Smooth muscle cell (in vitro differentiated cells): ENCODE results near the gene GRID2. TPM values are rescaled to one million over a fixed set of nuclear protein-coding genes. Genes with fewer than 3 reads are reported as not detected.

Source experiments
- DNase-seq: peaks from one replicate; lab custom pipeline; 2025; ENCODE audit not compliant: unreplicated experiment; lab: John Stamatoyannopoulos, UW
- H2AFZ ChIP-seq: fragments of 200-600 bp; sonication (generic); 2 replicates; pipeline ENCODE4 v1.6.0; 2016; ENCODE audit warnings: antibody characterized with exemption, low read depth, mild to moderate bottlenecking
- H3F3A ChIP-seq: fragments of 200-600 bp; sonication (generic); 2 replicates; pipeline ENCODE4 v1.6.0; 2017; ENCODE audit warnings: antibody characterized with exemption, low read depth
- H3K27ac ChIP-seq: fragments of 200-600 bp; sonication (generic); 2 replicates; pipeline ENCODE4 v1.5.1; 2016; ENCODE audit warnings: low read depth, mild to moderate bottlenecking
- H3K27me3 ChIP-seq: fragments of 200-600 bp; sonication (generic); 2 replicates; pipeline ENCODE4 v1.6.1; 2016; ENCODE audit warnings: low read depth, mild to moderate bottlenecking
- H3K36me3 ChIP-seq: fragments of 200-600 bp; sonication (generic); 2 replicates; pipeline ENCODE4 v1.5.1; 2016; ENCODE audit warnings: low read depth
- H3K4me1 ChIP-seq: fragments of 200-600 bp; sonication (generic); 2 replicates; pipeline ENCODE4 v1.5.1; 2016; ENCODE audit warnings: low read depth
- H3K4me2 ChIP-seq: fragments of 200-600 bp; sonication (generic); 2 replicates; pipeline ENCODE4 v1.6.0; 2016; ENCODE audit warnings: mild to moderate bottlenecking
- H3K4me3 ChIP-seq: fragments of 200-600 bp; sonication (generic); 2 replicates; pipeline ENCODE4 v1.5.1; 2016; ENCODE audit warnings: mild to moderate bottlenecking
- H3K79me2 ChIP-seq: fragments of 200-600 bp; sonication (generic); 2 replicates; pipeline ENCODE4 v1.6.0; 2016; ENCODE audit warnings: low read depth, mild to moderate bottlenecking
- H3K9ac ChIP-seq: fragments of 200-600 bp; sonication (generic); 2 replicates; pipeline ENCODE4 v1.6.0; 2016; ENCODE audit warnings: low read depth
- H3K9me3 ChIP-seq: fragments of 200-600 bp; sonication (generic); replicated peaks from 2 replicates; pipeline ENCODE4 v1.5.1; 2016; ENCODE audit warnings: low read depth
- H4K20me1 ChIP-seq: fragments of 200-600 bp; sonication (generic); 2 replicates; pipeline ENCODE4 v1.6.0; 2016; ENCODE audit warnings: low read depth
- CTCF ChIP-seq: fragments of 200-600 bp; sonication (generic); IDR thresholded peaks from 2 replicates; pipeline ENCODE4 v1.5.1; 2017; ENCODE audit warnings: borderline replicate concordance, mild to moderate bottlenecking, antibody characterized with exemption; ENCODE audit not compliant: insufficient read depth, poor library complexity, severe bottlenecking
- WGBS: methylation state at CpG from one replicate; pipeline ENCODE4 v1.1.7; 2016; ENCODE audit warnings: low lambda C conversion rate; 5-methylcytosine and 5-hydroxymethylcytosine counted together
- polyA plus RNA-seq: library from polyadenylated mRNA; unstranded; fragments of >200 nt; fragmentation: Nextera tagmentation; extraction: Ambion mirVana; gene quantifications from 2 replicates; pipeline ENCODE4 v1.2.1, GENCODE V29; 2016
- total RNA-seq: library from RNA; depleted of rRNA; stranded (reverse); fragments of >200 nt; gene quantifications from 2 replicates; pipeline ENCODE4 v1.2.3, GENCODE V29; 2014

Gene GRID2
- total and polyA plus RNA-seq, 2 experiments from 2014 or later = 1.2 TPM; not detected in 1

GRCh38 chr4:93532234-93532633 is 1228.5 kb downstream of the GRID2 start:
- Histone ChIP-seq H4K20me1 (no peaks in the 10 kb centered on the region), H3F3A (no peaks in the 10 kb centered on the region), H3K79me2 (no peaks in the 10 kb centered on the region), H3K4me3 (no peak overlapping the region), H3K27me3 (no peaks in the 10 kb centered on the region), H2AFZ (no peak overlapping the region), H3K4me1 (no peaks in the 10 kb centered on the region), H3K4me2 (no peak overlapping the region), H3K27ac (no peak overlapping the region), H3K36me3 (no peaks in the 10 kb centered on the region), H3K9ac (no peak overlapping the region), H3K9me3 (no peaks in the 10 kb centered on the region)
- 89% methylated on average over 1 of the region's 1 CpG for WGBS
- no peak for TF ChIP-seq CTCF
- DNase-seq = no peak

- Histone ChIP-seq H3F3A (no peaks in the 10 kb centered on the region), H2AFZ (no peak overlapping the region), H3K27ac (no peak overlapping the region), H3K36me3 (no peaks in the 10 kb centered on the region), H3K9ac (no peak overlapping the region), H3K4me3 (no peak overlapping the region), H4K20me1 (no peaks in the 10 kb centered on the region), H3K79me2 (no peaks in the 10 kb centered on the region), H3K4me1 (no peaks in the 10 kb centered on the region), H3K4me2 (no peak overlapping the region), H3K9me3 (no peaks in the 10 kb centered on the region), H3K27me3 (no peaks in the 10 kb centered on the region)
- no peak for TF ChIP-seq CTCF
- DNase-seq = no peak
These were observed 1236.8 kb downstream of the GRID2 start for GRCh38 chr4:93540562-93540961.

- Histone ChIP-seq H2AFZ (no peak overlapping the region), H4K20me1 (no peaks in the 10 kb centered on the region), H3K9ac (no peak overlapping the region), H3F3A (no peaks in the 10 kb centered on the region), H3K4me3 (no peak overlapping the region), H3K27me3 (no peaks in the 10 kb centered on the region), H3K4me1 (no peaks in the 10 kb centered on the region), H3K27ac (no peak overlapping the region), H3K79me2 (no peaks in the 10 kb centered on the region), H3K9me3 (no peaks in the 10 kb centered on the region), H3K4me2 (no peak overlapping the region), H3K36me3 (no peaks in the 10 kb centered on the region)
- no peak for DNase-seq
- WGBS = 72% methylated on average over 1 of the region's 1 CpG
- no peak for TF ChIP-seq CTCF
These were observed 1258.1 kb downstream of the GRID2 start for GRCh38 chr4:93561842-93562241.

GRCh38 chr4:93568758-93569157 is 1265.0 kb downstream of the GRID2 start:
- 92% methylated on average over 4 of the region's 4 CpGs for whole genome bisulfite sequencing

More at GRCh38 chr4:93568758-93569157, 1265.0 kb downstream of the GRID2 start:
- no peaks in the 10 kb centered on the region for H3K4me1 ChIP-seq
- no peak for TF ChIP-seq CTCF
- no peaks in the 10 kb centered on the region for H4K20me1 ChIP-seq
- H3K27ac ChIP-seq = no peak overlapping the region
- no peak overlapping the region for H2AFZ ChIP-seq
- no peaks in the 10 kb centered on the region for H3F3A ChIP-seq
- H3K9ac ChIP-seq = no peak overlapping the region
- no peaks in the 10 kb centered on the region for H3K36me3 ChIP-seq
- no peak overlapping the region for H3K4me2 ChIP-seq
- H3K79me2 ChIP-seq = no peaks in the 10 kb centered on the region
- no peak for DNase-seq
- no peaks in the 10 kb centered on the region for H3K27me3 ChIP-seq
- H3K4me3 ChIP-seq = no peak overlapping the region
- H3K9me3 ChIP-seq = no peaks in the 10 kb centered on the region
